SK-N-MC (cell line): Measurements from ENCODE around the gene PPM1N.

Experiments
- EZH2 ChIP-seq: fragments of 200-600 bp; sonication (generic); IDR thresholded peaks from one replicate; pipeline ENCODE4 v1.6.1; 2017; ENCODE audit warnings: antibody characterized with exemption
- FOXP2 ChIP-seq: optimal IDR thresholded peaks from 2 replicates; pipeline ENCODE3; 2011; ENCODE audit warnings: mild to moderate bottlenecking, moderate library complexity; ENCODE audit not compliant: insufficient read depth; ENCODE audit errors: extremely low read length, control extremely low read depth
- POLR2AphosphoS5 ChIP-seq: IDR thresholded peaks from 2 replicates; pipeline ENCODE4 v1.6.1; 2012; ENCODE audit warnings: mild to moderate bottlenecking, low read depth, low read length, borderline replicate concordance

GRCh38 chr19:45448887-45449299 lies 49.4 kb upstream of the PPM1N start:
- TF ChIP-seq POLR2AphosphoS5 = no peak
- no peak for TF ChIP-seq EZH2
- TF ChIP-seq FOXP2 = no peak
